Endothelial cell (in vitro differentiated cells): ENCODE results near the gene HBA2. TPM values are rescaled to one million over a fixed set of nuclear protein-coding genes. Genes with fewer than 3 reads are reported as not detected.

Experiments used
- DNase-seq: peaks from one replicate; pipeline ENCODE4 v3.0.0; 2021; ENCODE audit warnings: low spot score
- H3K27ac Mint-ChIP-seq: one replicate; pipeline ENCODE4 v1.8.0; 2021; ENCODE audit warnings: mixed read lengths, inconsistent platforms; ENCODE audit not compliant: unreplicated experiment
- H3K27me3 Mint-ChIP-seq: one replicate; pipeline ENCODE4 v1.8.0; 2021; ENCODE audit warnings: mild to moderate bottlenecking, moderate library complexity, mixed read lengths, inconsistent platforms; ENCODE audit not compliant: unreplicated experiment
- H3K36me3 Mint-ChIP-seq: one replicate; pipeline ENCODE4 v1.8.0; 2021; ENCODE audit warnings: mild to moderate bottlenecking, low read depth, mixed read lengths, inconsistent platforms; ENCODE audit not compliant: unreplicated experiment
- H3K4me1 Mint-ChIP-seq: one replicate; pipeline ENCODE4 v1.8.0; 2021; ENCODE audit warnings: mild to moderate bottlenecking, mixed read lengths, inconsistent platforms; ENCODE audit not compliant: unreplicated experiment
- H3K4me3 Mint-ChIP-seq: one replicate; pipeline ENCODE4 v1.8.0; 2021; ENCODE audit warnings: mild to moderate bottlenecking, mixed read lengths, inconsistent platforms; ENCODE audit not compliant: unreplicated experiment
- H3K9me3 Mint-ChIP-seq: one replicate; pipeline ENCODE4 v1.8.0; 2021; ENCODE audit warnings: mixed read lengths, inconsistent platforms; ENCODE audit not compliant: unreplicated experiment
- CTCF ChIP-seq: fragments of 200-600 bp; sonication (generic); IDR thresholded peaks from one replicate; pipeline ENCODE4 v1.5.0; 2021; ENCODE audit warnings: antibody characterized with exemption; ENCODE audit not compliant: unreplicated experiment
- total RNA-seq: library from RNA; stranded (reverse); fragmentation: NEBNext Ultra II Directional; extraction: Animal tissue kit (Norgen Biotek cat#: 25700); gene quantifications from one replicate; pipeline ENCODE4 v1.2.1, GENCODE V29; 2021; ENCODE audit not compliant: unreplicated experiment

Gene HBA2
- total RNA-seq, 1 donor from 2014 or later: not detected

GRCh38 chr16:181565-182021, 8.9 kb downstream of the HBA2 start:
- H3K4me3 Mint-ChIP-seq: no peak overlapping the region
- no peak overlapping the region for H3K27ac Mint-ChIP-seq
- H3K27me3 Mint-ChIP-seq: peaks cover 13% of the 10 kb centered on the region
- H3K9me3 Mint-ChIP-seq: no peaks in the 10 kb centered on the region
- H3K4me1 Mint-ChIP-seq: no peaks in the 10 kb centered on the region
- peaks cover 8% of the 10 kb centered on the region for H3K36me3 Mint-ChIP-seq
- TF ChIP-seq CTCF: peak; percentile 99
- no peak for DNase-seq

GRCh38 chr16:183005-183404, 10.3 kb downstream of the HBA2 start:
- no peak overlapping the region for H3K27ac Mint-ChIP-seq
- peaks cover 7% of the 10 kb centered on the region for H3K27me3 Mint-ChIP-seq
- H3K4me3 Mint-ChIP-seq: no peak overlapping the region
- DNase-seq: no peak
- H3K9me3 Mint-ChIP-seq: no peaks in the 10 kb centered on the region
- H3K36me3 Mint-ChIP-seq: peaks cover 8% of the 10 kb centered on the region
- no peak for TF ChIP-seq CTCF
- H3K4me1 Mint-ChIP-seq: no peaks in the 10 kb centered on the region

GRCh38 chr16:185213-185612, 12.5 kb downstream of the HBA2 start:
- peaks cover 26% of the 10 kb centered on the region for H3K36me3 Mint-ChIP-seq
- H3K27ac Mint-ChIP-seq: no peak overlapping the region
- no peaks in the 10 kb centered on the region for H3K27me3 Mint-ChIP-seq
- DNase-seq: no peak
- peak overlapping the region; percentile 51 for H3K4me3 Mint-ChIP-seq
- no peak for TF ChIP-seq CTCF
- H3K4me1 Mint-ChIP-seq: no peaks in the 10 kb centered on the region
- H3K9me3 Mint-ChIP-seq: no peaks in the 10 kb centered on the region

GRCh38 chr16:185691-186090, 13.0 kb downstream of the HBA2 start:
- no peaks in the 10 kb centered on the region for H3K9me3 Mint-ChIP-seq
- H3K4me3 Mint-ChIP-seq: no peak overlapping the region
- peaks cover 29% of the 10 kb centered on the region for H3K36me3 Mint-ChIP-seq
- no peaks in the 10 kb centered on the region for H3K27me3 Mint-ChIP-seq
- H3K27ac Mint-ChIP-seq: no peak overlapping the region
- no peak for TF ChIP-seq CTCF
- no peak for DNase-seq
- H3K4me1 Mint-ChIP-seq: no peaks in the 10 kb centered on the region

GRCh38 chr16:187330-187729, 14.7 kb downstream of the HBA2 start:
- Mint-ChIP-seq H3K27me3 (no peaks in the 10 kb centered on the region), H3K4me1 (peaks cover 6% of the 10 kb centered on the region), H3K9me3 (no peaks in the 10 kb centered on the region), H3K27ac (no peak overlapping the region), H3K36me3 (peaks cover 44% of the 10 kb centered on the region), H3K4me3 (no peak overlapping the region)
- TF ChIP-seq CTCF: no peak
- no peak for DNase-seq
